Liver (tissue), 9 donors: ENCODE data around the gene PTPRB. TPM values are rescaled to one million over a fixed set of nuclear protein-coding genes. Genes with fewer than 3 reads are reported as not detected.

Experiments used
- DNase-seq: peaks from one replicate; pipeline ENCODE4 v3.0.0-alpha.2; 2017; ENCODE audit warnings: low spot score
- H3K27ac ChIP-seq, 2 donors: one replicate each; pipeline ENCODE4 v1.7.0; 2013; ENCODE audit warnings: inconsistent platforms in 2 of 2, low read length in 2 of 2, control low read depth in 1 of 2, low read depth in 1 of 2, mild to moderate bottlenecking in 1 of 2
- H3K27me3 ChIP-seq, 4 donors: one replicate each; pipeline versions ENCODE4 v1.6.1 to v1.7.0; 2013; ENCODE audit warnings: low read length in 3 of 4, inconsistent platforms in 1 of 4, mild to moderate bottlenecking in 1 of 4, moderate library complexity in 1 of 4; ENCODE audit not compliant: control insufficient read depth in 4 of 4, insufficient read depth in 4 of 4
- H3K36me3 ChIP-seq, 4 donors: one replicate each; pipeline versions ENCODE4 v1.6.1 to v1.7.0; 2013; ENCODE audit warnings: low read length in 3 of 4, mild to moderate bottlenecking in 3 of 4, low read depth in 1 of 4, moderate library complexity in 1 of 4; ENCODE audit not compliant: control insufficient read depth in 4 of 4, insufficient read depth in 3 of 4
- H3K4me1 ChIP-seq, 4 donors: one replicate each; pipeline versions ENCODE4 v1.6.1 to v1.7.0; 2013; ENCODE audit warnings: low read length in 3 of 4, mild to moderate bottlenecking in 3 of 4, moderate library complexity in 1 of 4; ENCODE audit not compliant: control insufficient read depth in 4 of 4, insufficient read depth in 4 of 4
- H3K4me3 ChIP-seq, 3 donors: one replicate each; pipeline versions ENCODE4 v1.6.1 to v1.7.0; 2013; ENCODE audit warnings: low read length in 3 of 3, control low read depth in 1 of 3, low read depth in 1 of 3, mild to moderate bottlenecking in 1 of 3
- H3K9ac ChIP-seq, 2 donors: one replicate each; pipeline ENCODE4 v1.7.0; 2013; ENCODE audit warnings: low read length in 2 of 2, mild to moderate bottlenecking in 2 of 2, moderate library complexity in 2 of 2, control low read depth in 1 of 2, low read depth in 1 of 2
- H3K9me3 ChIP-seq, 4 donors: one replicate each; pipeline versions ENCODE4 v1.6.1 to v1.7.0; 2013; ENCODE audit warnings: low read length in 3 of 4; ENCODE audit not compliant: control insufficient read depth in 4 of 4
- EGR1 ChIP-seq, 2 donors: IDR thresholded peaks; 2 replicates each; pipeline ENCODE4 v1.6.1; 2016 to 2018; ENCODE audit warnings: antibody characterized with exemption in 2 of 2, low read depth in 2 of 2
- FOXA1 ChIP-seq: IDR thresholded peaks from 2 replicates; pipeline ENCODE4 v1.6.1; 2016; ENCODE audit warnings: antibody characterized with exemption
- FOXA2 ChIP-seq: IDR thresholded peaks from 2 replicates; pipeline ENCODE4 v1.6.1; 2016; ENCODE audit warnings: antibody characterized with exemption
- GABPA ChIP-seq, 2 donors: IDR thresholded peaks in 1 of 2; conservative IDR thresholded peaks in 1 of 2; 2 replicates each; pipeline ENCODE4 v1.6.1; 2016; ENCODE audit warnings: antibody characterized with exemption in 2 of 2, mild to moderate bottlenecking in 1 of 2, moderate library complexity in 1 of 2
- HNF4A ChIP-seq, 2 donors: conservative IDR thresholded peaks; 2 replicates each; pipeline ENCODE4 v1.6.1; 2016; ENCODE audit warnings: antibody characterized with exemption in 2 of 2, mild to moderate bottlenecking in 2 of 2
- HNF4G ChIP-seq: IDR thresholded peaks from 2 replicates; pipeline ENCODE4 v1.6.1; 2016; ENCODE audit warnings: antibody characterized with exemption
- JUND ChIP-seq, 2 donors: IDR thresholded peaks; 2 replicates each; pipeline ENCODE4 v1.6.1; 2016; ENCODE audit warnings: antibody characterized with exemption in 2 of 2
- NR2F2 ChIP-seq: IDR thresholded peaks from 2 replicates; pipeline ENCODE4 v1.6.1; 2016; ENCODE audit warnings: antibody characterized with exemption
- RAD21 ChIP-seq, 2 donors: IDR thresholded peaks; 2 replicates each; pipeline ENCODE4 v1.6.1; 2016; ENCODE audit warnings: antibody characterized with exemption in 2 of 2, mild to moderate bottlenecking in 2 of 2
- RXRA ChIP-seq, 2 donors: IDR thresholded peaks; 2 replicates each; pipeline ENCODE4 v1.6.1; 2017 to 2018; ENCODE audit warnings: antibody characterized with exemption in 2 of 2, mild to moderate bottlenecking in 1 of 2
- SP1 ChIP-seq: IDR thresholded peaks from 2 replicates; pipeline ENCODE4 v1.6.1; 2018; ENCODE audit warnings: antibody characterized with exemption, mild to moderate bottlenecking
- TAF1 ChIP-seq: conservative IDR thresholded peaks from 2 replicates; pipeline ENCODE4 v1.6.1; 2016; ENCODE audit warnings: antibody characterized with exemption, mild to moderate bottlenecking
- YY1 ChIP-seq: IDR thresholded peaks from 2 replicates; pipeline ENCODE4 v1.6.1; 2016; ENCODE audit warnings: antibody characterized with exemption, mild to moderate bottlenecking
- WGBS: extraction: QIAGEN DNeasy Blood & Tissue Kit; methylation state at CpG from one replicate; pipeline ENCODE4 v1.1.7; 2013; 5-methylcytosine and 5-hydroxymethylcytosine counted together
- polyA plus RNA-seq, 2 donors: library from polyadenylated mRNA; stranded (reverse) in 1 of 2; unstranded in 1 of 2; fragments of 200-250 nt in 1 of 2; fragments of >200 nt in 1 of 2; fragmentation: Nextera tagmentation in 1 of 2; extraction: Ambion mirVana in 1 of 2; gene quantifications; one replicate each; pipeline versions ENCODE4 v1.2.1 to v1.2.3, GENCODE V29; 2013 to 2015
- total RNA-seq, 2 donors: library from RNA; depleted of rRNA; stranded (reverse); fragments of >200 nt; gene quantifications; one replicate each; pipeline ENCODE4 v1.2.3, GENCODE V29; 2014
- TF ChIP-seq, protein P1 (sequence below): IDR thresholded peaks from 2 replicates; pipeline ENCODE4 v1.6.1; 2016; ENCODE audit warnings: antibody characterized with exemption
- TF ChIP-seq, protein P2 (sequence below): IDR thresholded peaks from 2 replicates; pipeline ENCODE4 v1.6.1; 2016; ENCODE audit warnings: antibody characterized with exemption
- TF ChIP-seq, protein P3 (sequence below): fragments of 150-350 bp; IDR thresholded peaks from 2 replicates; pipeline ENCODE4 v1.5.1; 2017; ENCODE audit warnings: improper control_type of control experiment, low read depth, low read length; ENCODE audit not compliant: missing input control
- TF ChIP-seq, protein P4 (sequence below): IDR thresholded peaks from 2 replicates; pipeline ENCODE4 v1.6.1; 2016; ENCODE audit warnings: antibody characterized with exemption
- TF ChIP-seq, protein P5 (sequence below): IDR thresholded peaks from 2 replicates; pipeline ENCODE4 v1.6.1; 2016; ENCODE audit warnings: antibody characterized with exemption, mild to moderate bottlenecking
- donor health status: healthy.
- donor health status: healthy.
- donor health status: healthy.
- donor health status: healthy.
- donor health status: healthy.

The PTPRB gene
- total and polyA plus RNA-seq, 4 donors = 6.3 to 64.9 (median 8.4) TPM

DNA sequence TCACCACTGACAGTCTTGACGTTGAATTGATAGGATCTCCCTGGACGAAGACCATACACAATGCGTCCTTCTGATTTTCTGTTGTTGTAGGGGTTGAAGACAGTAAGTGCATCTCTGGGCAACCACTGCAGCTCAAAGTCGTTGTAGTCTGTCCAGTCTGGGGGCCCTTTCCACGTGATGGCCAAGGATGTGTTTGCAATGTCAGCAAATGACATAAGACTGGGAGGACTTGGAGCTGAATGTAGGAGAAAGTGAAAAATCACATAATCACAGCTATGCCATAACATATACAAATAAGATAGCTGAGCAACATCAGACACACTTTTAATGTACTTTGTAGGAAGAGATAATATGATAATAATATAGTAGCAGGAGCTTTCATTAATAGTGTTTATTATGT, 77.8 kb downstream of the PTPRB start:
- H3K9ac ChIP-seq = no peak overlapping the region
- H3K36me3 ChIP-seq = no peaks in the 10 kb centered on the region
- WGBS = 71% methylated on average over 5 of the region's 5 CpGs
- no peak for DNase-seq
- TF ChIP-seq, protein P1, sequence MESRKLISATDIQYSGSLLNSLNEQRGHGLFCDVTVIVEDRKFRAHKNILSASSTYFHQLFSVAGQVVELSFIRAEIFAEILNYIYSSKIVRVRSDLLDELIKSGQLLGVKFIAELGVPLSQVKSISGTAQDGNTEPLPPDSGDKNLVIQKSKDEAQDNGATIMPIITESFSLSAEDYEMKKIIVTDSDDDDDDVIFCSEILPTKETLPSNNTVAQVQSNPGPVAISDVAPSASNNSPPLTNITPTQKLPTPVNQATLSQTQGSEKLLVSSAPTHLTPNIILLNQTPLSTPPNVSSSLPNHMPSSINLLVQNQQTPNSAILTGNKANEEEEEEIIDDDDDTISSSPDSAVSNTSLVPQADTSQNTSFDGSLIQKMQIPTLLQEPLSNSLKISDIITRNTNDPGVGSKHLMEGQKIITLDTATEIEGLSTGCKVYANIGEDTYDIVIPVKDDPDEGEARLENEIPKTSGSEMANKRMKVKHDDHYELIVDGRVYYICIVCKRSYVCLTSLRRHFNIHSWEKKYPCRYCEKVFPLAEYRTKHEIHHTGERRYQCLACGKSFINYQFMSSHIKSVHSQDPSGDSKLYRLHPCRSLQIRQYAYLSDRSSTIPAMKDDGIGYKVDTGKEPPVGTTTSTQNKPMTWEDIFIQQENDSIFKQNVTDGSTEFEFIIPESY = no peak
- TF ChIP-seq, protein P2, sequence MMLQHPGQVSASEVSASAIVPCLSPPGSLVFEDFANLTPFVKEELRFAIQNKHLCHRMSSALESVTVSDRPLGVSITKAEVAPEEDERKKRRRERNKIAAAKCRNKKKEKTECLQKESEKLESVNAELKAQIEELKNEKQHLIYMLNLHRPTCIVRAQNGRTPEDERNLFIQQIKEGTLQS = no peak
- TF ChIP-seq TAF1 = no peak
- no peak for TF ChIP-seq HNF4G
- TF ChIP-seq, protein P3, sequence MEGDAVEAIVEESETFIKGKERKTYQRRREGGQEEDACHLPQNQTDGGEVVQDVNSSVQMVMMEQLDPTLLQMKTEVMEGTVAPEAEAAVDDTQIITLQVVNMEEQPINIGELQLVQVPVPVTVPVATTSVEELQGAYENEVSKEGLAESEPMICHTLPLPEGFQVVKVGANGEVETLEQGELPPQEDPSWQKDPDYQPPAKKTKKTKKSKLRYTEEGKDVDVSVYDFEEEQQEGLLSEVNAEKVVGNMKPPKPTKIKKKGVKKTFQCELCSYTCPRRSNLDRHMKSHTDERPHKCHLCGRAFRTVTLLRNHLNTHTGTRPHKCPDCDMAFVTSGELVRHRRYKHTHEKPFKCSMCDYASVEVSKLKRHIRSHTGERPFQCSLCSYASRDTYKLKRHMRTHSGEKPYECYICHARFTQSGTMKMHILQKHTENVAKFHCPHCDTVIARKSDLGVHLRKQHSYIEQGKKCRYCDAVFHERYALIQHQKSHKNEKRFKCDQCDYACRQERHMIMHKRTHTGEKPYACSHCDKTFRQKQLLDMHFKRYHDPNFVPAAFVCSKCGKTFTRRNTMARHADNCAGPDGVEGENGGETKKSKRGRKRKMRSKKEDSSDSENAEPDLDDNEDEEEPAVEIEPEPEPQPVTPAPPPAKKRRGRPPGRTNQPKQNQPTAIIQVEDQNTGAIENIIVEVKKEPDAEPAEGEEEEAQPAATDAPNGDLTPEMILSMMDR = no peak
- TF ChIP-seq, protein P4, sequence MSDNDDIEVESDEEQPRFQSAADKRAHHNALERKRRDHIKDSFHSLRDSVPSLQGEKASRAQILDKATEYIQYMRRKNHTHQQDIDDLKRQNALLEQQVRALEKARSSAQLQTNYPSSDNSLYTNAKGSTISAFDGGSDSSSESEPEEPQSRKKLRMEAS = no peak
- no peak for TF ChIP-seq NR2F2
- TF ChIP-seq, protein P5, sequence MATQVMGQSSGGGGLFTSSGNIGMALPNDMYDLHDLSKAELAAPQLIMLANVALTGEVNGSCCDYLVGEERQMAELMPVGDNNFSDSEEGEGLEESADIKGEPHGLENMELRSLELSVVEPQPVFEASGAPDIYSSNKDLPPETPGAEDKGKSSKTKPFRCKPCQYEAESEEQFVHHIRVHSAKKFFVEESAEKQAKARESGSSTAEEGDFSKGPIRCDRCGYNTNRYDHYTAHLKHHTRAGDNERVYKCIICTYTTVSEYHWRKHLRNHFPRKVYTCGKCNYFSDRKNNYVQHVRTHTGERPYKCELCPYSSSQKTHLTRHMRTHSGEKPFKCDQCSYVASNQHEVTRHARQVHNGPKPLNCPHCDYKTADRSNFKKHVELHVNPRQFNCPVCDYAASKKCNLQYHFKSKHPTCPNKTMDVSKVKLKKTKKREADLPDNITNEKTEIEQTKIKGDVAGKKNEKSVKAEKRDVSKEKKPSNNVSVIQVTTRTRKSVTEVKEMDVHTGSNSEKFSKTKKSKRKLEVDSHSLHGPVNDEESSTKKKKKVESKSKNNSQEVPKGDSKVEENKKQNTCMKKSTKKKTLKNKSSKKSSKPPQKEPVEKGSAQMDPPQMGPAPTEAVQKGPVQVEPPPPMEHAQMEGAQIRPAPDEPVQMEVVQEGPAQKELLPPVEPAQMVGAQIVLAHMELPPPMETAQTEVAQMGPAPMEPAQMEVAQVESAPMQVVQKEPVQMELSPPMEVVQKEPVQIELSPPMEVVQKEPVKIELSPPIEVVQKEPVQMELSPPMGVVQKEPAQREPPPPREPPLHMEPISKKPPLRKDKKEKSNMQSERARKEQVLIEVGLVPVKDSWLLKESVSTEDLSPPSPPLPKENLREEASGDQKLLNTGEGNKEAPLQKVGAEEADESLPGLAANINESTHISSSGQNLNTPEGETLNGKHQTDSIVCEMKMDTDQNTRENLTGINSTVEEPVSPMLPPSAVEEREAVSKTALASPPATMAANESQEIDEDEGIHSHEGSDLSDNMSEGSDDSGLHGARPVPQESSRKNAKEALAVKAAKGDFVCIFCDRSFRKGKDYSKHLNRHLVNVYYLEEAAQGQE = no peak
- no peak for TF ChIP-seq FOXA2
- no peak for TF ChIP-seq HNF4A (conservative IDR thresholded peaks at IDR 0.05)
- no peak for TF ChIP-seq FOXA1
- TF ChIP-seq EGR1 (IDR thresholded peaks at IDR 0.05; ENCODE audit: low read depth in 2 of 2) = no peak
- no peak for TF ChIP-seq GABPA (IDR thresholded peaks at IDR 0.05 in 1 of 2, conservative IDR thresholded peaks at IDR 0.05 in 1 of 2)
- no peak for TF ChIP-seq JUND (IDR thresholded peaks at IDR 0.05)
- TF ChIP-seq RAD21 (IDR thresholded peaks at IDR 0.05) = no peak
- no peak for TF ChIP-seq YY1
- TF ChIP-seq SP1 = no peak
- no peak for TF ChIP-seq RXRA (IDR thresholded peaks at IDR 0.05)
- H3K4me3 ChIP-seq = no peak overlapping the region
- H3K27me3 ChIP-seq = no peaks in the 10 kb centered on the region
- H3K4me1 ChIP-seq = no peaks in the 10 kb centered on the region
- no peak overlapping the region for H3K27ac ChIP-seq
- no peaks in the 10 kb centered on the region for H3K9me3 ChIP-seq
